HG02571 (cell line): Measurements from ENCODE around the gene NLRX1.
"Not testable (repeated sequence)": the region's sequence is repeated elsewhere in the genome, so short reads cannot be mapped to it uniquely, and the experiment has no call there.

Experiments
- ATAC-seq: cut with Tn5 transposase; IDR thresholded peaks from one replicate; pipeline ENCODE4 v1.9.1; 2021; ENCODE audit warnings: mild to moderate bottlenecking, moderate library complexity; ENCODE audit not compliant: unreplicated experiment

Gene NLRX1

DNA sequence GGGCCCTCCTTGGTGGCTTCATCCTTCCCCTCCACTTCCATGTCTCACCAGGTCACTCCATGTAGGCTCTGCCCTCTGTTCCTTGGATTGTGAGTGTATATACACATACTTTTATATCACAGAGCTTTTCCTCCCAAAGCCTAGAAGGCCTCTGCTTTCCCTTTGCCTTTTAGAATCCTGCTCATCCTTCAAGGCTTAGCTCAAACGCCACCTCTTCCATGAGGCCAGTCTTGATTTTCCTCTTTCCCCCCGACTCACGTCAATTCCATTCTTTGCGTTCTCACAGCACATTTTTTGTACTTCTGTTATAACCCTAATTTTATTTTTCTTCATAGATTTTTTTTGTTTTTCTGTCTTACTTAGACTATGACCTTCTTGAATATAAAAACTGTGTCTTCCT is 15.9 kb upstream of the NLRX1 start:
- ATAC-seq = no peak

DNA sequence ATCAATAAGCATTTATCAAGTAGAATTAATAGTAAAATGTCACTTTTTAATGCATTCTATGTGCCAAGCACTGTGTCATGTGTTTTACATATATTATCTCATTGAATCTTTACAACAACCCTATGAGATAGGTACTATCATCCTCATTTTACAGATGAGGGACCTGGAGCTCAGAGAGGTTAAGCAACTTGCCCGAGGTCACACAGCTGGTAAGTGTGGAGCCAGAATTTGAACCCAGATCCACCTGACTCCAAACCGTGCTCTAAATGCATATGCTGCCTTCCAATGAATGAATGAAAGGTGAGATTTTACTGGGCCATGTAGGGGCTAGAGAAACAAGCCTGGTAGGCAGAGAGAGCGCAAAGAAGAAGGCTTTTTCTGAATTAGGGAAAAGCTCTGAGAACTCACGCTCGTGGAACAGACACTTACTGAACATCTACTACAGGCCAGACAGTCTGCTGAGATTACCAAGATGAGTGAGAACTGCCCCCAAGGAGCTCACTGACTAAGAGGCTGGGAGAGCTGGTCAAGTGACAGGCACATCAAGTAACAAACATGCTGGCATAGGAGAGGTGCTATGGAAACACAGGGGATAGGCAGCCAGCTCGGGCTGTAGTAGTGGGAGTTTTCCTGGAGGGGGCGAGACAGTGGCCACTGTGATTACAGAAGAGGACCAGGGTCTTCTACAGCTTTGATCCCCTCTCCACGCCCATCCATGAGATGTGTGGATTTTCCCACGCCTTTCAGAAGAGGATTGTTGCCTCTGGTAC is 15.3 kb upstream of the NLRX1 start:
- no peak for ATAC-seq

- no peak for ATAC-seq
Measured at GRCh38 chr11:119154178-119154577, 14.3 kb upstream of the NLRX1 start.

GRCh38 chr11:119155733-119156492 is 12.6 kb upstream of the NLRX1 start:
- no peak for ATAC-seq

DNA sequence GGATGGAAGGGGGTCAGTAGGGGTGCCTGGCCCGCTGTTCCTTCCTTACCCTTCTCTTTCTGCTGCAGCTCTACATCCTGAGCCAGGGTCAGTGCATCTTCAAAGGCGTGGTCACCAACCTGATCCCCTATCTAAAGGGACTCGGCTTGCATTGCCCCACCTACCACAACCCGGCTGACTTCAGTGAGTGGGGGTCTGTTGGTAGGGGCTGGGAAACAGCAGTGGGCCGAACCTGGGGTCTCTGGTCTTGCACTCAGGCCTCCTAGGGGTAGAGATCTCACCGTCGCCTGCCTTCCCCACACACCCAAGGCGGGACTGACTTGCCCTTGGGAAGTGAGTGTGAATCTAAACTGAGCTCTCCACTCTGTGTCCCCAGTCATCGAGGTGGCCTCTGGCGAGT is 12.0 kb upstream of the NLRX1 start:
- ATAC-seq = no peak

DNA sequence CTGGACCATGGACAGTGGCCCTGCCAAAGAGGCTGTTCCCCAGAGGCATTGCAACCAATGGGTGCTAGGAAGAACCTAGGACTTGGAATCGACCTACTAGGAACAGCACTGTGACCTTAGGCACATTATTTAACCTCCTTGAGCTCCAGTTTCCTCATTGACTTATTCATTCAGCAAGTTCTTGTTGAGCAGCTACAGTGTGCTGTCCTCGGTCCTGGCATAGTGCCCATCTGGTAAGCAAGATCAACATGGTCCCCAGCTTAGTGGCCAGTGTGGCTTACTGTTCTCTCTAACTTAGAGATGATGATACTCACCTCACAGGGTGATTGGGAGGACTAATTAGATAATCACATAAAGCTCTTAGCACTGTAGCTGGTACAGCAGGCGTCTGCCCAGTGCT is 11.5 kb upstream of the NLRX1 start:
- ATAC-seq = no peak

GRCh38 chr11:119158467-119158866 is 10.1 kb upstream of the NLRX1 start:
- no peak for ATAC-seq

GRCh38 chr11:119160151-119160550 is 8.4 kb upstream of the NLRX1 start:
- no peak for ATAC-seq

DNA sequence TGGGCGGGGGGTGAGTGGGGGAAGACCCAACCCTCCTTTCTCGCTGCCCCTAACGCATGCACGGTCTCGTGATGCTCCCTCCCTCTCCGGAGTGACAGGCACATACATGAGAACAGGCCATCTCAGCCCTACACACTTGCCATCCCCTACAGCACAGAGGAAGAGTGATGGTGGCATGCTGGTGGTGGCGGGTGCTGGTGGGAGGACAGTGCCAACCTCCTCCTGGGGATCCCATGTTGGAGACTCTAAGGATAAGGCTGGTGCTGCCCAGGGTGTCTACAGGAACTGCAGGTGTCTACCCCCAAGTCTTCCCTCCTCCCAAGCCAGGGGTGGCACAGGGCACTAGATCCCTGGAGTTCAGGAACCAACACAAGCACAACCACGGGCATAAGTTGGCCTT is 6.7 kb upstream of the NLRX1 start:
- no peak for ATAC-seq

DNA sequence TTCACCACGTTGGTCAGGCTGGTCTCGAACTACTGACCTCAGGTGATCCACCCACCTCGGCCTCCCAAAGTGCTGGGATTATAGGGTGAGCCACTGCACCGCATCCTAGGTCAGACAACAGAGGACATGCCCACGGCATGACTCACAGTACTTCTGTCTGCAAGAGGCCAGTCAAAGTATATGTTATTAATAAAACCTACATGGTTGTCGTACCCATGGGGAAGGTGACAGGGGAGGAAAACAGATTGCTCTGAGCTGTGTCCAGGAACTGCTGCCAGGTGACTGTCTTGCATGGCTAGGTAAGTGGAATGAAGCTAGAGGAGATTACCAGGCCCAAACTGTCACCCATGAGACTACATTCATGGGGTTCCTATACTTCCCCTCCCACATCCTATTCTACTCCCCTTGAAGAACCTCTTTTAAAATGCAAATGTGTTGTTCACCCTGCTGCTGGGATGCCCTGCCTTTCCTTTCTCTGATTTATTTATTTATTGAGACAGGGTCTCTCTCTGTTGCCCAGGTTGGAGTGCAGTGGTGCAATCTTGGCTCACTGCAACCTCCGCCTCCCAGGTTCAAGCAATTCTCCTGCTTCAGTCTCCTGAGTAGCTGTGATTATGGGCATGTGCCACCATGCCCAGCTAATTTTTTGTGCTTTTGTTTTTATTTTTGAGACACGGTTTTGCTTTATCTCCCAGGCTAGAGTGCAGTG is 2.0 kb upstream of the NLRX1 start:
- no peak for ATAC-seq

DNA sequence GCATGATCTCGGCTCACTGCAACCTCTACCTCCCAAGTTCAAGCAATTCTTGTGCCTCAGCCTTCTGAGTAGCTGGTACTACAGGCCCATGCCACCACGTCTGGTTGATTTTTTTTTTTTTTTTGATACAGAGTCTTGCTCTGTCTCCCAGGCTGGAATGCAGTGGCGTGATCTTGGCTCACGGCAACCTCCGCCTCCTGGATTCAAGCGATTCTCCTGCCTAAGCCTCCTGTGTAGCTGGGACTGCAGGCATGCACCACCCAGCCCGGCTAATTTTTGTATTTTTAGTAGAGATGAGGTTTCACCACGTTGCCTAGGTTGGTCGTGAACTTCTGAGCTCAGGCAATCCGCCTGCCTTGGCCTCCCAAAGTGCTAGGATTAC is 1.5 kb upstream of the NLRX1 start:
- ATAC-seq = not testable (repeated sequence)

DNA sequence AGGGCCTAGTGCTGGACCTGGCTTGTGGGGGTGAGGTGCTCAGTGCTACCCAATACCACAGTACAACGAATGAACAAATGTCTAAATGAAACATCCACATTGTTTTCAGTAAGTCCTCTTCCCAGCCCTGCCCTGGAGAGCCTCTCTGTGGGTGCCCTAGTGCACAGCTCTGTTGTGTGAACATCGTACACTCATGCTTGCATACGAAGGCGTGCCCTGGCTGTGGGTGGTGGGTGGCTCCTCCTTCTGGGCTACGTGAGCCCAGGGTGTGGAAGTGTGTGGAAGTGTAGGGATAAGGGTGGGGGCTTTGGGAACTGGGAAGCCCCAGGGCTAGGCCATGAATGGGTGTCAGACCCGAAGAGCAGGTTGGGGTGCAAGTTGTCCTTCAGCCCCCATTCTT is 592 bp upstream of the NLRX1 start:
- ATAC-seq = no peak

GRCh38 chr11:119169282-119169719 is 776 bp downstream of the NLRX1 start:
- peak; percentile 11 for ATAC-seq

GRCh38 chr11:119172513-119172912 is 4.0 kb downstream of the NLRX1 start:
- ATAC-seq = no peak

- ATAC-seq = no peak
Measured at GRCh38 chr11:119173453-119173852, 4.9 kb downstream of the NLRX1 start.

- ATAC-seq = no peak
Measured at GRCh38 chr11:119175493-119176077, 7.1 kb downstream of the NLRX1 start.

DNA sequence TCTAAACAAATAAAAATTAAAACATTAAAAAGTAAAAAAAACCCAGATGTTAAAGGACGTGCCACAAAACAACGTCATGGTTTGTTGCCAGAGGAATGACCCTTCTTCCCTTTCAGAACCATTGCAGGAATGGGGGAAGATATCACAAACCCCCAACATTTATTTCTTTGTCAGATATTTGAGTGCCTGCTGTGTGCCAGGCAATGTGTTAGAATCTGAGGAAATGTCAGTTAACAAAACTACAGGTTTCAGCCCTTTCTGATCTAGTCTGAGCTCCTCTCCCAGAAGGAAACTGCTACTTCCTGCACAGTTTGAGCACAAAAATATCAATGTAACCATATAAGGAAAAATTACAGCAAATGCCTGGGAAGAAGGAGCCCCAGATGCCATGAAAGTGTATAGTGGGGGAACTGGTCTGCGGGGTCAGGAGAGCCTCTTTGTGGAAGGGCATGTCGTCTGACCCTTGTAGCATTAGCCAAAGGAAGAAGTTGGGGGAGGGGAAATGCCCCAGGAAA is 9.7 kb downstream of the NLRX1 start:
- no peak for ATAC-seq

GRCh38 chr11:119179342-119179741 is 10.8 kb downstream of the NLRX1 start:
- no peak for ATAC-seq

GRCh38 chr11:119179983-119180382 is 11.5 kb downstream of the NLRX1 start:
- no peak for ATAC-seq

- no peak for ATAC-seq
Measured at GRCh38 chr11:119180729-119181676, 12.5 kb downstream of the NLRX1 start.
